Measurements from ENCODE around the gene SBNO1.
"Not testable (repeated sequence)": the region's sequence is repeated elsewhere in the genome, so short reads cannot be mapped to it uniquely, and the experiment has no call there.

SBNO1 gene

GRCh38 chr12:123268850-123269249, 95.8 kb downstream of the SBNO1 start:
- no peak for DNase-seq

- DNase-seq, result no peak
Measured at GRCh38 chr12:123267991-123268843, 96.4 kb downstream of the SBNO1 start.

GRCh38 chr12:123267335-123267920, 97.2 kb downstream of the SBNO1 start:
- no peak for DNase-seq

GRCh38 chr12:123266679-123267277, 97.9 kb downstream of the SBNO1 start:
- DNase-seq, result no peak

GRCh38 chr12:123265851-123266678, 98.6 kb downstream of the SBNO1 start:
- no peak for DNase-seq

GRCh38 chr12:123264642-123265041, 100.0 kb downstream of the SBNO1 start:
- DNase-seq, result no peak

- no peak for DNase-seq
Measured at GRCh38 chr12:123263196-123263817, 101.3 kb downstream of the SBNO1 start.

GRCh38 chr12:123261196-123261595, 103.5 kb downstream of the SBNO1 start:
- DNase-seq, result no peak

GRCh38 chr12:123260081-123260480, 104.6 kb downstream of the SBNO1 start:
- no peak for DNase-seq

- DNase-seq, result no peak
Measured at GRCh38 chr12:123258593-123258992, 106.1 kb downstream of the SBNO1 start.

GRCh38 chr12:123254853-123255446, 109.7 kb downstream of the SBNO1 start:
- DNase-seq, result no peak

- no peak for DNase-seq
Measured at GRCh38 chr12:123253641-123254459, 110.8 kb downstream of the SBNO1 start.

- not testable (repeated sequence) for DNase-seq
Measured at GRCh38 chr12:123252365-123252764, 112.3 kb downstream of the SBNO1 start.

GRCh38 chr12:123251403-123252076, 113.1 kb downstream of the SBNO1 start:
- no peak for DNase-seq

GRCh38 chr12:123250471-123251383, 113.9 kb downstream of the SBNO1 start:
- no peak for DNase-seq

- DNase-seq, result not testable (repeated sequence)
Measured at GRCh38 chr12:123248996-123249741, 115.5 kb downstream of the SBNO1 start.

GRCh38 chr12:123248129-123248528, 116.5 kb downstream of the SBNO1 start:
- DNase-seq, result not testable (repeated sequence)

- DNase-seq, result no peak
Measured at GRCh38 chr12:123245678-123246077, 119.0 kb downstream of the SBNO1 start.
